H1 (cell line): Measurements from ENCODE around the gene TNS3. TPM values are rescaled to one million over a fixed set of nuclear protein-coding genes. Genes with fewer than 3 reads are reported as not detected.

ENCODE experiments used
- CTCF ChIA-PET: fragments of 300-600 bp; sonication (Branson Sonifier 250); formaldehyde crosslinking; loops from one replicate; lab custom pipeline; 2021; ENCODE audit not compliant: partially characterized antibody; lab: Charles Lee
- POLR2A ChIA-PET: fragments of 300-600 bp; sonication (Branson Sonifier 250); formaldehyde crosslinking; loops from one replicate; lab custom pipeline; 2021; ENCODE audit warnings: inconsistent platforms; ENCODE audit not compliant: partially characterized antibody; lab: Charles Lee
- DNase-seq, 2 experiments: peaks; one replicate each; pipeline versions ENCODE4 v3.0.0 to v3.0.0-alpha.2; 2010 to 2022; ENCODE audit warnings: low spot score in 2 of 2, low read depth in 1 of 2, mixed read lengths in 1 of 2
- FAIRE-seq: peaks from 2 replicates; lab custom pipeline; 2011; peaks lifted over from hg19 to GRCh38; lab: Jason Lieb, UNC
- H2AFZ ChIP-seq: 2 replicates; pipeline ENCODE4 v1.8.1; 2012; ENCODE audit warnings: low read length, inconsistent platforms
- H2AK5ac ChIP-seq: 2 replicates; pipeline ENCODE4 v1.6.1; 2013; ENCODE audit warnings: low read depth, low read length
- H2BK120ac ChIP-seq: replicated peaks from 2 replicates; pipeline ENCODE3; 2013; ENCODE audit warnings: low read depth, low read length, inconsistent platforms
- H2BK12ac ChIP-seq: 2 replicates; pipeline ENCODE4 v1.6.1; 2013; ENCODE audit warnings: low read depth, low read length
- H2BK15ac ChIP-seq: 2 replicates; pipeline ENCODE4 v1.6.1; 2013; ENCODE audit warnings: low read length
- H2BK20ac ChIP-seq: 2 replicates; pipeline ENCODE4 v1.6.1; 2013; ENCODE audit warnings: low read length
- H2BK5ac ChIP-seq: 2 replicates; pipeline ENCODE4 v1.6.1; 2013; ENCODE audit warnings: low read depth, low read length
- H3K14ac ChIP-seq: 2 replicates; pipeline ENCODE4 v1.6.1; 2013; ENCODE audit warnings: inconsistent platforms; ENCODE audit not compliant: insufficient read length
- H3K18ac ChIP-seq: 2 replicates; pipeline ENCODE4 v1.6.1; 2013; ENCODE audit warnings: low read length; ENCODE audit errors: extremely low read depth
- H3K23ac ChIP-seq: 2 replicates; pipeline ENCODE4 v1.6.1; 2013; ENCODE audit warnings: inconsistent platforms; ENCODE audit not compliant: insufficient read length
- H3K23me2 ChIP-seq: 2 replicates; pipeline ENCODE4 v1.6.1; 2013; ENCODE audit warnings: low read depth, low read length
- H3K27ac ChIP-seq: 2 replicates; pipeline ENCODE4 v1.6.1; 2011; ENCODE audit warnings: low read depth, low read length, inconsistent platforms
- H3K27me3 ChIP-seq, 4 experiments: replicated peaks in 1 of 4; 1 replicate in 1 of 4; 2 replicates in 3 of 4; pipeline versions ENCODE4 v1.6.1 to v1.8.1; 2011 to 2013; ENCODE audit warnings: low read length in 3 of 4, mild to moderate bottlenecking in 3 of 4, inconsistent platforms in 2 of 4, mixed read lengths in 2 of 4, moderate library complexity in 1 of 4; ENCODE audit not compliant: control insufficient read depth in 3 of 4, insufficient read depth in 3 of 4; ENCODE audit errors: extremely low read depth in 1 of 4
- H3K36me3 ChIP-seq, 4 experiments: 2 replicates each; pipeline versions ENCODE4 v1.6.1 to v1.8.1; 2011 to 2013; ENCODE audit warnings: mild to moderate bottlenecking in 4 of 4, low read length in 3 of 4, moderate library complexity in 2 of 4, control low read depth in 1 of 4, inconsistent platforms in 1 of 4; ENCODE audit not compliant: insufficient read depth in 4 of 4, control insufficient read depth in 2 of 4
- H3K4ac ChIP-seq: replicated peaks from 2 replicates; pipeline ENCODE3; 2013; ENCODE audit warnings: low read length, low read depth, mixed read lengths, inconsistent platforms; ENCODE audit not compliant: insufficient read length
- H3K4me1 ChIP-seq, 4 experiments: replicated peaks in 1 of 4; 1 replicate in 1 of 4; 2 replicates in 3 of 4; pipeline versions ENCODE4 v1.6.1 to v1.8.1; 2011 to 2013; ENCODE audit warnings: low read length in 3 of 4, inconsistent platforms in 2 of 4, mixed read lengths in 1 of 4; ENCODE audit not compliant: insufficient read depth in 4 of 4, control insufficient read depth in 3 of 4
- H3K4me2 ChIP-seq, 2 experiments: 2 replicates each; pipeline versions ENCODE4 v1.6.1 to v1.8.1; 2011 to 2013; ENCODE audit warnings: low read depth in 2 of 2, low read length in 2 of 2, control low read depth in 1 of 2, inconsistent platforms in 1 of 2, mild to moderate bottlenecking in 1 of 2; ENCODE audit not compliant: insufficient read depth in 1 of 2
- H3K4me3 ChIP-seq, 4 experiments: fragments of 200-600, 300-600 bp in 1 of 4; sonication (generic), shearing (Covaris generic), sonication (Bioruptor Twin) in 1 of 4; 2 replicates each; pipeline versions ENCODE4 v1.5.1 to v1.8.1; 2011 to 2016; ENCODE audit warnings: low read length in 4 of 4, low read depth in 3 of 4, control low read depth in 2 of 4, inconsistent platforms in 2 of 4, mild to moderate bottlenecking in 2 of 4, mixed read lengths in 1 of 4, moderate library complexity in 1 of 4; ENCODE audit not compliant: insufficient read depth in 2 of 4; ENCODE audit errors: extremely low read depth in 1 of 4
- H3K56ac ChIP-seq: replicated peaks from 2 replicates; pipeline ENCODE3; 2013; ENCODE audit warnings: low read depth, mild to moderate bottlenecking, mixed read lengths, low read length, inconsistent platforms; ENCODE audit not compliant: insufficient read length
- H3K79me1 ChIP-seq: 2 replicates; pipeline ENCODE4 v1.6.1; 2013; ENCODE audit warnings: low read depth, low read length, control low read depth
- H3K79me2 ChIP-seq, 2 experiments: 2 replicates each; pipeline versions ENCODE4 v1.6.1 to v1.8.1; 2012 to 2013; ENCODE audit warnings: low read length in 2 of 2, mild to moderate bottlenecking in 2 of 2, inconsistent platforms in 1 of 2; ENCODE audit not compliant: insufficient read depth in 2 of 2, control insufficient read depth in 1 of 2
- H3K9ac ChIP-seq, 4 experiments: replicated peaks in 1 of 4; 1 replicate in 1 of 4; 2 replicates in 3 of 4; pipeline versions ENCODE4 v1.6.1 to v1.8.1; 2011 to 2013; ENCODE audit warnings: low read depth in 3 of 4, low read length in 3 of 4, control low read depth in 2 of 4, mild to moderate bottlenecking in 2 of 4, moderate library complexity in 2 of 4, inconsistent platforms in 1 of 4; ENCODE audit errors: extremely low read depth in 1 of 4
- H3K9me3 ChIP-seq, 2 experiments: 2 replicates each; pipeline versions ENCODE4 v1.6.1 to v1.8.1; 2012 to 2013; ENCODE audit warnings: mild to moderate bottlenecking in 2 of 2, moderate library complexity in 2 of 2, control low read depth in 1 of 2, inconsistent platforms in 1 of 2, low read depth in 1 of 2, low read length in 1 of 2, mixed read lengths in 1 of 2; ENCODE audit not compliant: insufficient read depth in 2 of 2
- H4K20me1 ChIP-seq, 2 experiments: replicated peaks in 1 of 2; 2 replicates each; pipeline versions ENCODE3 to v1.8.1; 2011 to 2013; ENCODE audit warnings: inconsistent platforms in 2 of 2, low read length in 2 of 2, mild to moderate bottlenecking in 1 of 2; ENCODE audit not compliant: insufficient read depth in 2 of 2, control insufficient read depth in 1 of 2
- H4K5ac ChIP-seq: 2 replicates; pipeline ENCODE4 v1.6.1; 2013; ENCODE audit warnings: low read length, low read depth, mixed read lengths, inconsistent platforms; ENCODE audit not compliant: insufficient read length
- H4K8ac ChIP-seq: 2 replicates; pipeline ENCODE4 v1.8.0; 2013; ENCODE audit warnings: mild to moderate bottlenecking, moderate library complexity, low read length, inconsistent platforms; ENCODE audit not compliant: insufficient read depth; ENCODE audit errors: extremely low read depth
- H4K91ac ChIP-seq: replicated peaks from 2 replicates; pipeline ENCODE3; 2013; ENCODE audit warnings: low read length, mixed read lengths, inconsistent platforms; ENCODE audit not compliant: insufficient read length
- BRCA1 ChIP-seq: IDR thresholded peaks from 2 replicates; pipeline ENCODE4 v1.6.1; 2012; ENCODE audit warnings: low read depth, low read length, improper control_type of control experiment
- CBX8 ChIP-seq: fragments of 300-800, 300-1000 bp; sonication (generic); IDR thresholded peaks from 2 replicates; pipeline ENCODE4 v1.7.1; 2016; ENCODE audit warnings: low read depth, low read length, borderline replicate concordance
- CEBPB ChIP-seq: IDR thresholded peaks from 2 replicates; pipeline ENCODE4 v1.6.1; 2012; ENCODE audit warnings: low read depth, low read length
- EGR1 ChIP-seq: IDR thresholded peaks from 2 replicates; pipeline ENCODE4 v1.6.1; 2011; ENCODE audit warnings: low read depth, low read length, borderline replicate concordance
- EP300 ChIP-seq, 2 experiments: IDR thresholded peaks; 1 replicate in 1 of 2; 2 replicates in 1 of 2; pipeline ENCODE4 v1.6.1; 2011 to 2012; ENCODE audit warnings: low read depth in 2 of 2, low read length in 2 of 2, mild to moderate bottlenecking in 2 of 2, borderline replicate concordance in 1 of 2, inconsistent platforms in 1 of 2, moderate library complexity in 1 of 2
- FOSL1 ChIP-seq: IDR thresholded peaks from 2 replicates; pipeline ENCODE4 v1.6.1; 2011; ENCODE audit warnings: mild to moderate bottlenecking, low read depth, low read length, moderate library complexity; ENCODE audit not compliant: insufficient read depth
- HDAC6 ChIP-seq: IDR thresholded peaks from one replicate; pipeline ENCODE4 v1.7.1; 2012; ENCODE audit warnings: low read depth, mild to moderate bottlenecking, inconsistent platforms, low read length, moderate library complexity
- NANOG ChIP-seq: IDR thresholded peaks from 2 replicates; pipeline ENCODE4 v1.6.1; 2011; ENCODE audit warnings: low read length, low read depth, mild to moderate bottlenecking, inconsistent platforms; ENCODE audit not compliant: insufficient read depth, poor library complexity, severe bottlenecking
- NRF1 ChIP-seq: IDR thresholded peaks from 2 replicates; pipeline ENCODE4 v1.6.1; 2011; ENCODE audit warnings: mild to moderate bottlenecking, low read depth, low read length, improper control_type of control experiment
- SAP30 ChIP-seq: fragments of 300-600 bp; sonication (generic); IDR thresholded peaks from 2 replicates; pipeline ENCODE4 v1.7.1; 2012; ENCODE audit warnings: low read length, moderate library complexity, mild to moderate bottlenecking, inconsistent platforms; ENCODE audit not compliant: insufficient read depth, insufficient replicate concordance
- SP1 ChIP-seq: IDR thresholded peaks from 2 replicates; pipeline ENCODE4 v1.6.1; 2011; ENCODE audit warnings: low read depth, low read length
- SP4 ChIP-seq: IDR thresholded peaks from 2 replicates; pipeline ENCODE4 v1.6.1; 2012; ENCODE audit warnings: low read length, inconsistent platforms
- YY1 ChIP-seq: IDR thresholded peaks from 2 replicates; pipeline ENCODE4 v1.6.1; 2011; ENCODE audit warnings: low read depth, mild to moderate bottlenecking, low read length
- WGBS, 2 experiments: shearing (Covaris generic) in 1 of 2; methylation state at CpG; one replicate each; pipeline versions ENCODE4 v1.1.6 to v1.1.7; 2013 to 2015; ENCODE audit warnings: low lambda C conversion rate in 2 of 2, mixed read lengths in 2 of 2, inconsistent platforms in 1 of 2, low coverage in 1 of 2, missing lambda C conversion rate in 1 of 2; ENCODE audit not compliant: insufficient replicate concordance in 2 of 2, insufficient coverage in 1 of 2, insufficient read length in 1 of 2; ENCODE audit errors: extremely low coverage in 1 of 2, missing lambda C conversion rate in 1 of 2; 5-methylcytosine and 5-hydroxymethylcytosine counted together
- polyA plus RNA-seq, 7 experiments: library from polyadenylated mRNA; depleted of rRNA in 3 of 7; stranded (reverse) in 5 of 7; unstranded in 2 of 7; fragments of >200 nt in 5 of 7; fragments of 200-250 nt in 2 of 7; gene quantifications; 1 replicate in 5 of 7; 2 replicates in 1 of 7; 4 replicates in 1 of 7; pipeline versions ENCODE4 v1.2.1 to v1.2.3, GENCODE V29; 2011 to 2013; ENCODE audit warnings: missing spikeins in 2 of 7, mixed read lengths in 2 of 7
- total RNA-seq: library from RNA; stranded (reverse); fragmentation: NEBNext Ultra II Directional; extraction: Animal tissue kit (Norgen Biotek cat#: 25700); gene quantifications from 2 replicates; pipeline ENCODE4 v1.2.1, GENCODE V29; 2021

Gene TNS3
- total and polyA plus RNA-seq, 2 of the 8 experiments (the other 6 are each of a cell fraction or from before 2014, with no cell fraction given): 11.9 to 24.2 TPM

DNA sequence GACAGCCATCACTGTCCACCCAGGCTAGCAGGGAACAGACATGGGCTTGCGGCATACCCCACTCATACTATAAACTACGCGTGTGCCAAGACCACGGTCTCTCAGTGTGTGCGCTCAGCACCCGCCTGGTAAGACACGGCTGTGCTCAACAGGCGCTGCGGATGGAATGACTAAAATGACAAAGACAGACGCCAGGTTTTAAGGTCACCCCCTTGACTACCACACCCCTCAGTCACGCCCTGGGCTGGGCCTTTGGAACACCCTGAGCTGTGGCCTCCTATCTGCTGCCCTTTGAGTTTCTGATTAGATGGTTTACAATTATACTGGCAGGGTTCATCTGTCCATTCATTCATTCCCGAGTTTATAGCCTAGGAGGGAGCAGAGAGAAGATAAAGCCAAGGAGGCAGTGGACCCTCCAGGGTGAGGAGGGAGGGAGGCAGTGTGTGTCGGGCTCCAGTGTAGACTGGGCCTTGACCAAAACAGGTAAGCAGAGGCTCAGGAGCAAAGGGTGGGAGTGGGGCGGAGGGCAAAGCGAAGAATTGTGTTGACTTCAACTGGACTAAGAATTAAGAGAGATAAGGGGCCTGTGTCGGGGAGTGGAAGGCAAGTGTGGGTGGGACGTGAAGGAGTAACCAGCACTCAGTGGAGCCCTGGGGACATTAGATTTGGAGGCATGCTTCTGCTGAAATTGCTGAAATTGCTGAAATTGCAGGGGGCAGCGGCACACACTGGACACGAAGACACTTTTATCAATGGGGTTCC is 35.0 kb downstream of the TNS3 start:
- H3K56ac ChIP-seq: no peak overlapping the region
- H3K9ac ChIP-seq: no peak overlapping the region
- POLR2A ChIA-PET: no interaction called here
- FAIRE-seq (no peak), DNase-seq (no peak)
- H3K36me3 ChIP-seq: no peaks in the 10 kb centered on the region
- CTCF ChIA-PET: interaction anchor here (0.5 to 3.6 kb wide), 5 partner anchors 12 to 123 kb away, joined by 3 to 20 read pairs (median 4); no protein-coding TSS in a partner anchor
- no peak overlapping the region for H4K91ac ChIP-seq
- no peak overlapping the region; the same call in 1 of the 2 replicates for H4K8ac ChIP-seq
- H2BK15ac ChIP-seq: no peak overlapping the region
- H3K23ac ChIP-seq: no peak overlapping the region
- H2AK5ac ChIP-seq: 0 out of 2 replicates have a peak overlapping the region, but pooled peaks have one; percentile 13
- H3K79me2 ChIP-seq: peaks cover 0 to 5% of the 10 kb centered on the region in 2 experiments; a peak in 1 of 4 replicates
- H4K5ac ChIP-seq: no peak overlapping the region
- H2BK20ac ChIP-seq: no peak overlapping the region
- H2BK120ac ChIP-seq: no peak overlapping the region
- no peak overlapping the region for H2BK12ac ChIP-seq
- peaks cover 0 to 6% of the 10 kb centered on the region in 2 experiments for H4K20me1 ChIP-seq
- H3K9me3 ChIP-seq: no peaks in the 10 kb centered on the region
- H3K23me2 ChIP-seq: no peaks in the 10 kb centered on the region
- peaks cover 16% of the 10 kb centered on the region for H3K79me1 ChIP-seq
- H3K4me3 ChIP-seq: no peak overlapping the region
- H3K27me3 ChIP-seq: no peaks in the 10 kb centered on the region; a peak in 1 of 7 replicates
- no peak overlapping the region for H3K14ac ChIP-seq
- no peak overlapping the region for H2AFZ ChIP-seq
- H3K18ac ChIP-seq: no peak overlapping the region
- 93% methylated on average over 19 of the region's 19 CpGs; no CpG with 5 or more reads in 1 of the 2 experiments for WGBS, 2 experiments
- H3K4me1 ChIP-seq: peaks cover 0 to 11% (median 6%) of the 10 kb centered on the region in 4 experiments; a peak in 6 of 7 replicates
- H2BK5ac ChIP-seq: no peak overlapping the region
- no peak overlapping the region for H3K27ac ChIP-seq
- no peak overlapping the region for H3K4ac ChIP-seq
- H3K4me2 ChIP-seq: no peak overlapping the region
- TF ChIP-seq SAP30: no peak
- TF ChIP-seq YY1: no peak
- TF ChIP-seq SP1: no peak
- TF ChIP-seq EP300 (IDR thresholded peaks at IDR 0.05; ENCODE audit: borderline replicate concordance in 1 of 2, low read depth in 2 of 2, low read length in 2 of 2): no peak
- TF ChIP-seq NANOG: no peak
- no peak for TF ChIP-seq CBX8
- no peak for TF ChIP-seq BRCA1
- TF ChIP-seq HDAC6: no peak
- no peak for TF ChIP-seq SP4
- no peak for TF ChIP-seq NRF1
- TF ChIP-seq FOSL1: no peak
- TF ChIP-seq CEBPB: no peak
- no peak for TF ChIP-seq EGR1
